NCI-H345 treated with DMSO at 0.1 percent for 48 hours (cell line): ENCODE data around the gene HIVEP3.
A peak's percentile ranks its signal among the peaks of the same experiment; 100 is the strongest.

Source experiments
- DNase-seq: peaks from one replicate; lab custom pipeline; 2025; ENCODE audit not compliant: unreplicated experiment; lab: John Stamatoyannopoulos, UW

HIVEP3 gene

GRCh38 chr1:41766041-41766440 lies 152.7 kb downstream of the HIVEP3 start:
- DNase-seq: no peak

GRCh38 chr1:41765152-41765551 lies 153.6 kb downstream of the HIVEP3 start:
- no peak for DNase-seq

GRCh38 chr1:41764656-41765055 lies 154.1 kb downstream of the HIVEP3 start:
- DNase-seq: no peak

GRCh38 chr1:41762777-41763176 lies 155.9 kb downstream of the HIVEP3 start:
- DNase-seq: no peak

- no peak for DNase-seq
These were observed 156.5 kb downstream of the HIVEP3 start for GRCh38 chr1:41762251-41762650.

- DNase-seq: no peak
These were observed 159.7 kb downstream of the HIVEP3 start for GRCh38 chr1:41758904-41759548.

- no peak for DNase-seq
These were observed 160.2 kb downstream of the HIVEP3 start for GRCh38 chr1:41758500-41758899.

GRCh38 chr1:41754540-41754939 lies 164.2 kb downstream of the HIVEP3 start:
- no peak for DNase-seq

GRCh38 chr1:41752514-41753170 lies 166.1 kb downstream of the HIVEP3 start:
- no peak for DNase-seq

GRCh38 chr1:41751804-41752513 lies 166.8 kb downstream of the HIVEP3 start:
- DNase-seq: no peak

GRCh38 chr1:41749991-41750745 lies 168.6 kb downstream of the HIVEP3 start:
- no peak for DNase-seq

GRCh38 chr1:41745022-41745421 lies 173.7 kb downstream of the HIVEP3 start:
- no peak for DNase-seq

GRCh38 chr1:41743366-41743765 lies 175.4 kb downstream of the HIVEP3 start:
- DNase-seq: no peak

- DNase-seq: peak; percentile 88
These were observed 176.5 kb downstream of the HIVEP3 start for GRCh38 chr1:41742219-41742618.

GRCh38 chr1:41741244-41741643 lies 177.5 kb downstream of the HIVEP3 start:
- no peak for DNase-seq

- DNase-seq: no peak
These were observed 178.0 kb downstream of the HIVEP3 start for GRCh38 chr1:41740630-41741239.

GRCh38 chr1:41740058-41740457 lies 178.7 kb downstream of the HIVEP3 start:
- DNase-seq: no peak

- DNase-seq: no peak
These were observed 179.4 kb downstream of the HIVEP3 start for GRCh38 chr1:41739061-41739955.

GRCh38 chr1:41738475-41738874 lies 180.2 kb downstream of the HIVEP3 start:
- no peak for DNase-seq

GRCh38 chr1:41738006-41738405 lies 180.7 kb downstream of the HIVEP3 start:
- DNase-seq: no peak
